ENCODE results near the gene VSTM4. TPM values are rescaled to one million over a fixed set of nuclear protein-coding genes. Genes with fewer than 3 reads are reported as not detected.

Gene VSTM4
- total and polyA plus RNA-seq, 2 donors (not counting 1 experiment from before 2014, with no cell fraction given): not detected

GRCh38 chr10:49140304-49141177 is 25.2 kb upstream of the VSTM4 start:
- Histone ChIP-seq H3K79me2 (ENCODE audit: control insufficient read depth, insufficient read depth, low read length) (no peaks in the 10 kb centered on the region), H3K27me3 (replicated peaks in 1 of 4; ENCODE audit: control extremely low read depth in 1 of 4, control insufficient read depth in 3 of 4, insufficient read depth in 4 of 4, low read length in 3 of 4) (no peaks in the 10 kb centered on the region), H3K36me3 (replicated peaks in 1 of 2; ENCODE audit: control extremely low read depth in 1 of 2, control insufficient read depth in 1 of 2, extremely low read depth in 1 of 2, insufficient read depth in 2 of 2, low read length in 1 of 2) (no peaks in the 10 kb centered on the region), H3K4me1 (ENCODE audit: control insufficient read depth in 2 of 2, insufficient read depth in 2 of 2, low read length in 2 of 2) (peaks cover 10 to 12% of the 10 kb centered on the region in 2 donors), H3K9ac (ENCODE audit: low read length) (no peak overlapping the region), H4K20me1 (ENCODE audit: control insufficient read depth, insufficient read depth, low read length, poor library complexity, severe bottlenecking) (no peaks in the 10 kb centered on the region), H2AFZ (ENCODE audit: insufficient read depth, low read depth, low read length, poor library complexity, severe bottlenecking) (no peak overlapping the region), H3K9me3 (ENCODE audit: control extremely low read depth in 1 of 3, control insufficient read depth in 2 of 3, insufficient read depth in 1 of 3, low read length in 2 of 3) (peaks cover 0 to 5% (median 0%) of the 10 kb centered on the region in 3 donors), H3K4me2 (replicated peaks; ENCODE audit: low read depth, low read length, poor library complexity, severe bottlenecking) (no peak overlapping the region), H3K4me3 (ENCODE audit: control extremely low read depth in 1 of 5, extremely low read depth in 1 of 5, insufficient read depth in 1 of 5, low read depth in 2 of 5, low read length in 4 of 5) (no peak overlapping the region), H3K27ac (ENCODE audit: low read length in 2 of 2) (no peak overlapping the region)
- no peak for TF ChIP-seq EZH2 (IDR thresholded peaks at IDR 0.05; ENCODE audit: borderline replicate concordance, insufficient read depth, low read depth, low read length, poor library complexity, severe bottlenecking)
- no peak for TF ChIP-seq CTCF (IDR thresholded peaks at IDR 0.05)
- DNase-seq: no peak
- intact Hi-C loops (cut with micrococcal nuclease): no loop called here
- no peak for ATAC-seq (ENCODE audit: low read depth)
- Mint-ChIP-seq H3K4me1 (peaks cover 8% of the 10 kb centered on the region), H3K9me3 (ENCODE audit: insufficient read depth) (no peaks in the 10 kb centered on the region), H3K4me3 (no peak overlapping the region), H3K27ac (no peak overlapping the region), H3K27me3 (peaks cover 9% of the 10 kb centered on the region)
- WGBS (ENCODE audit: insufficient coverage): 94% methylated on average over 3 of the region's 5 CpGs
- ChIA-PET CTCF (interaction anchor here (2.2 kb wide), 1 partner anchor 13 kb away, joined by 4 read pairs; no protein-coding TSS in a partner anchor), POLR2A (no interaction called here)

- Mint-ChIP-seq H3K27ac (no peak overlapping the region), H3K27me3 (peaks cover 3% of the 10 kb centered on the region), H3K4me1 (peaks cover 15% of the 10 kb centered on the region), H3K4me3 (no peak overlapping the region), H3K9me3 (ENCODE audit: insufficient read depth) (no peaks in the 10 kb centered on the region)
- peaks cover 0 to 5% (median 0%) of the 10 kb centered on the region in 3 donors for H3K9me3 ChIP-seq (ENCODE audit: control extremely low read depth in 1 of 3, control insufficient read depth in 2 of 3, insufficient read depth in 1 of 3, low read length in 2 of 3)
- H3K79me2 ChIP-seq (ENCODE audit: control insufficient read depth, insufficient read depth, low read length): no peaks in the 10 kb centered on the region
- no peak overlapping the region for H2AFZ ChIP-seq (ENCODE audit: insufficient read depth, low read depth, low read length, poor library complexity, severe bottlenecking)
- no peak overlapping the region for H3K27ac ChIP-seq (ENCODE audit: low read length in 2 of 2)
- intact Hi-C loops (cut with micrococcal nuclease): no loop called here
- TF ChIP-seq CTCF (IDR thresholded peaks at IDR 0.05): no peak
- no peak for TF ChIP-seq EZH2 (IDR thresholded peaks at IDR 0.05; ENCODE audit: borderline replicate concordance, insufficient read depth, low read depth, low read length, poor library complexity, severe bottlenecking)
- DNase-seq (no peak), ATAC-seq (ENCODE audit: low read depth) (no peak)
- no CpG with 5 or more reads among the region's 4 CpGs for whole genome bisulfite sequencing (ENCODE audit: insufficient coverage)
- H3K4me1 ChIP-seq (ENCODE audit: control insufficient read depth in 2 of 2, insufficient read depth in 2 of 2, low read length in 2 of 2): peaks cover 17 to 19% of the 10 kb centered on the region in 2 donors
- no peak overlapping the region for H3K9ac ChIP-seq (ENCODE audit: low read length)
- H3K4me3 ChIP-seq (ENCODE audit: control extremely low read depth in 1 of 5, extremely low read depth in 1 of 5, insufficient read depth in 1 of 5, low read depth in 2 of 5, low read length in 4 of 5): no peak overlapping the region
- POLR2A ChIA-PET: no interaction called here
- CTCF ChIA-PET: interaction anchor here (2.2 kb wide), 1 partner anchor 12 kb away, joined by 4 read pairs; no protein-coding TSS in a partner anchor
- no peaks in the 10 kb centered on the region for H3K36me3 ChIP-seq (replicated peaks in 1 of 2; ENCODE audit: control extremely low read depth in 1 of 2, control insufficient read depth in 1 of 2, extremely low read depth in 1 of 2, insufficient read depth in 2 of 2, low read length in 1 of 2)
- H4K20me1 ChIP-seq (ENCODE audit: control insufficient read depth, insufficient read depth, low read length, poor library complexity, severe bottlenecking): no peaks in the 10 kb centered on the region
- no peaks in the 10 kb centered on the region for H3K27me3 ChIP-seq (replicated peaks in 1 of 4; ENCODE audit: control extremely low read depth in 1 of 4, control insufficient read depth in 3 of 4, insufficient read depth in 4 of 4, low read length in 3 of 4)
- no peak overlapping the region for H3K4me2 ChIP-seq (replicated peaks; ENCODE audit: low read depth, low read length, poor library complexity, severe bottlenecking)
These were observed 24.5 kb upstream of the VSTM4 start for GRCh38 chr10:49139846-49140195.

All from B cell (primary cell).